Dermis microvascular lymphatic vessel endothelial cell (primary cell): ENCODE measurements around the gene NOP14. TPM values are rescaled to one million over a fixed set of nuclear protein-coding genes. Genes with fewer than 3 reads are reported as not detected.
"Not testable (repeated sequence)": the region's sequence is repeated elsewhere in the genome, so short reads cannot be mapped to it uniquely, and the experiment has no call there.

Experiments
- DNase-seq, 2 donors: peaks; one replicate each; pipeline versions ENCODE4 v3.0.0 to v3.0.0-alpha.2; 2010; ENCODE audit warnings: low read depth in 2 of 2
- total RNA-seq: library from RNA; depleted of rRNA; stranded (reverse); fragments of >200 nt; gene quantifications from 2 replicates; pipeline ENCODE4 v1.2.1, GENCODE V29; 2014

Gene NOP14
- total RNA-seq = 15.2 and 17.6 TPM in 2 replicates

DNA sequence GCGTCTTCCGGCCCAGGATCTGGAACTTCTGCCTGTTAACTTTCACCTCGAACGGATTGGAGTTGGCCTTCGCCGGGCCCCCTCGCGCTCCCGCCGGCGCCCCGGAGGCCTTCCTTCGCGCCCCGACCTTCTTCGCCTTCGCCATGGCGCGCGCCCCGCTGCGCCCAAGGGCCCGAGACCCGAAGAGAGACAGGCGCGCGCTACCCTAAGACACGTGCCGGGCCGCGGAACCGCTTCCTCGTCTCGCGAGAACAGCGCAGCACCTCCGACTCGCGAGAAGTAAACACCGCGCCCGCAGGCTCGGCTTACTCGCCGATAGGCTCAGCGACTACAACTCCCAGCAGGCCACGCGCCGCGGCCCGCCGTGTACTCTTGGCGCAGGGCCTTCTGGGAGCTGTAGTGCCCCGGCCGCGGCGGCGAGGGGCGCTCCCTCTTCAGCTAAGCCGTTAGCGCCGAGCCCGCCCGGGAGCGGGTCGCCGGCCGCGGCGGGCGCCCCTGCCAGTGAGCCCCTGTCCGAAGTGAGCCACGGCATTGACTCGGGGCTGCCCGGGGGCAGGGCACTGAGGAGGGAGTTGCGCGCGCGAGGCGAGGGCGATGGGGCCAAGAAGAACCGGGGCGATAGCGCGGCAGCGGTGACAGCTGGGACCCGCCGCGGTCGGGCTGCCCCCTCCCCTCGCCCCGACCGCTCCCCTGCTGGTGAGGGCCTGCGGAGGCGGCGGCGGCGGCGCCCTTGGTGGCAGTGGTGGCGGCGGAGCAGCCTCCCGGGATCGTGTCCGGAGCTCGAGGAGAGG, at the start of gene NOP14, which contains the start of gene GRK4:
TSS of gene NOP14 (minus strand) at position 232 of the 791 bp plus-strand sequence. CDS start at position 145, 87 bp downstream.
TSS of gene GRK4 (plus strand) at position 397 of the 791 bp plus-strand sequence. CDS start 500 bp downstream, outside the sequence.
- DNase-seq = peak; percentile 95 to 99

DNA sequence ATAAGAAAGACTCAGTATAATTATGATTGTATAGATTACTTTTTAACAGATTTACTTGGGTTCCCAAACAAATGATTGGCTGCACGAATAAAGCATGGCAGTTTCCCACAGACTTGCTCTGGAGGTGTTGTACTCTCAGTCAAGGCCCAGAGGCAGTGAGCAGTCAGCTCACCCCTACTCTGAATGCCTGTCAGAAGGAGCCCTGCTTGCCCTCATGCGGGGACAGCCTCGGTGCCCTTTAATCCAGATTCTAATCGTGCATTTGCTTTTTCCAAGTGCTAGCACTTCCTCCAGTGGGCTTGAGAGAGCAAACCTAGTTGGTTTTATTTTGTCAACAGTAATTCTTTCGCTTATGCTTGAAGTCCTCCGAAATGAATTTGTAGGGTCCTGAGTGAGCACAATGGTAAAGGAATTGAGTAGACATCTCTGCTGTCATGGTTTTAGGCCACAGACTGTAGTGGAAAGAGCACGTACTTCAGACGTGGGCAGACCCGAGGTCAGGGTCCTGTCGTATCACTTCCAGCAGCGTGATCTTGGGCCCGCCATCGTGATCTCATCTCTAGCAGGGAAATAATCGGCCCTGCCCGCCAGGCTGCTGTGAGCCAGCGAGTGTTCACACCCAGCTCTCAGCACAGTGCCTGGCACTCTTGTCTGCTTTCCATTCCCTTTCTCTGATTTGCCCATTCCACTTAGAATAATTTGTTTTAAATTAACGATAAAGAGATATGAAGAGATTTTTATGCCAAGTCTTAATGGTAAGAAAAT, 48.4 kb upstream of the NOP14 start:
- no peak for DNase-seq

DNA sequence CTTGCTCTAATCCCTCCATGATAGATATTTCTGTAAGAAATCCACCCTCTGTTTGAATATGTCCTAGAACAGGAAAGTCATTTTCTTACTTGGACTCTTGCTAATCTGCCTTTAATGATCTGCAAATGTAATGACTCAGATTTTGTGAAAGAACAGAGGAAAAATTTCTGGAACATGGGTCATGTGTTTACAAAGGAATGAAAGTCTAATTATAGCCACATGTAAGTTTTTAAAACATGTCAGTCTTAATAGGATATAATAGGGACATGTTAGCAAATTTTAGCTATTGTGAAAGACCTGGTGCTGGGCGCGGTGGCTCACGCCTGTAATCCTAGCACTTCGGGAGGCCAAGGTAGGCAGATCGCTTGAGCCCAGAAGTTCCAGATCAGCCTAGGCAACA, 47.8 kb upstream of the NOP14 start:
- no peak for DNase-seq

DNA sequence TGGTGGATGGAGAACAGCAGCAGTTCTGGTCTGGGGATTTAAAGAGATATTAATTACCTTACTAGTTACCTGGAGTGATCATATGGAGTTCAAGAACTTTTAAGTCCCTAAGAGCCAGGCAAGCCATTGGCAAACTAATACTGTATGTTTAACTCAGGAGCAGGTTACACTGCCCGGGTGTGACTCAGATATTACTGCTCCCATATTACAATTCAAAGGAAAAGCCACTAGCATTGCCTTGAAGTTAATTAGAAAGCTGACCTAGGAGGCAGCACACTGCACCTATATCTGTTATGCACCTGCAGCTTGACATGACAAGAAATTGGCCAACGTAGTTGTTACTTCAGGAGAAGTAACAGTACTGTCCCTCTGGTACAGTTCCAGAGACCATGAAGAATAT, 47.4 kb upstream of the NOP14 start:
- no peak for DNase-seq

DNA sequence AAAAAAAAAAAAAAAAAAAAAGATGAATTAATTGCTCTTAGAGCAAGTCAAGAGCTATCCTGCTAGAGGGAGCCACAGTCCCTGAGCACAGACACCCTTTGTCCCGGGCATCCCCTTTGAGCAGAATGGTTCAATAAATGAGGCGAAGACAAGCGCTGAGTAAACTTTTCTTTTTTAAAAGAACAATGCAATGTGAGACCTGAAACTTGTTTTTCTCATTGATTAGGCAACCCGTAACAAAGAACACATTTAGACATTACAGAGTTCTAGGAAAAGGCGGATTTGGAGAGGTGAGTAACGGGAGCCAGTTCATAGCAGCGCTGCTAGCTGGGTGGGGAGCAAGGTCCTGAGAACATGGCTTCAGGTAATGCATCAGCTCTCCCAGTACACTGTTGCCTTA, 46.2 kb upstream of the NOP14 start:
- peak in 1 of 2 donors; percentile 9 for DNase-seq

DNA sequence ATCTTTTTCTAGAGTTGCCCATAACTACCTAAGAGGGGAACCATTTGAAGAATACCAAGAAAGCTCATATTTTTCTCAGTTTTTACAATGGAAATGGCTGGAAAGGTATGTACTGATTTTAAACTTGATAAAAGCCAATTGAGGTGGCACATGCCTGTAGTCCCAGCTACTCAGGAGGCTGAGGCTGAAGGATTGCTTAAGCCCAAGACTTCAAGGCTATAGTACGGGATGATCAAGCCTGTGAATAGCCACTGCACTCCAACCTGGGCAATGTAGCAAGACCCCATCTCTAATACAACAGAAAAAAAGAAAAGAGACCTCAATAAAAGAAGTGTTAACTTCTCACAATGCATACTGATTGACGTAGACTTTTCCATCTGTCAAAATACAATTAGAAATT, 44.5 kb upstream of the NOP14 start:
- DNase-seq = no peak

DNA sequence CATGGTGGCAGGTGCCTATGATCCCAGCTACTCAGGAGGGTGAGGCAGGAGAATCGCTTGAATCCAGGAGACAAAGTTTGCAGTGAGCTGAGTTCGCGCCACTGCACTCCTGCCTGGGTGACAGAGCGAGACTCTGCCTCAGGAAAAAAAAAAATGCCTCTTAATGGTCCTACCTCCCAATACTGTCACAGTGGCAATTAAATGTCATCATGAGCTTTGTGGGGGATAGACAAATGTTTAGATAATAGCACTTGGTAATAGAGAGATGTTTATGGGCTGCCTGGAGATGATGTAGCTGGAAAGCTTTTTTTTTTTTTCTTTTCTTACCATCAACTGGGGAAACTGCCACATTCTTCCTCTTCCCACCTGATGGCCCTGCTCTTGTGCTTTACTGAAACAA, 33.2 kb upstream of the NOP14 start:
- DNase-seq = no peak

DNA sequence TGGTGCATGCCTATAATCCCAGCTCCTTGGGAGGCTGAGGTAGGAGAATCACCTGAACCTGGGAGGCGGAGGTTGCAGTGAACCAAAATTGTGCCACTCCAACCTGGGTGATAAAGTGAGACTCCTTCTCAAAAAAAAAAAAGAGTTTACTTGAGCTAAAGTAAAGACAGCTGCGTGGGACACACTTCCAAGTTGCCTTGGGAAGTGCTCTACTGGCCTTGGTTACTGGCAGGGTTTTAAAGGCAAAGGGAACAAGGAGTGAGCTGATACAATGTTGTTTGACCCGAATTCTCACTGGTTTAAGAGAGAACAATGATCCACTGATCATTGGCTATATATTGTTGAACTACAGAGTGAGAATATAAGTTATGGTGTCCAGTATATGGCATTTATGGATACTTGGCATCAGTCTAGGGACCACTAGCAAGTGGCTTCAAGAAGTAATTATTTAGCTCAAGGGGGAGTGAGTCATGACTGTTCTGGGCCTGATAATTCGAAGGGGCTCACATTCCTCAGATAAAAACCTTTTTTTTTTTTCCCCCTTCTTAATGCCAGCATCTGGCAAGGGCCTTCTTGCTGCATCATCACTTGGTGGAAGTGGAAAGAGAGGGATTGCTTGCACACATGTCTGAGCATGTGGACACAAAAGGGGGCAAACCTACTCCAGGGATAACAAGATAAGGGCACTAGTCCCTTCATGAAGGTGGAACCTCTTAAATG, 32.5 kb upstream of the NOP14 start:
- DNase-seq = no peak

DNA sequence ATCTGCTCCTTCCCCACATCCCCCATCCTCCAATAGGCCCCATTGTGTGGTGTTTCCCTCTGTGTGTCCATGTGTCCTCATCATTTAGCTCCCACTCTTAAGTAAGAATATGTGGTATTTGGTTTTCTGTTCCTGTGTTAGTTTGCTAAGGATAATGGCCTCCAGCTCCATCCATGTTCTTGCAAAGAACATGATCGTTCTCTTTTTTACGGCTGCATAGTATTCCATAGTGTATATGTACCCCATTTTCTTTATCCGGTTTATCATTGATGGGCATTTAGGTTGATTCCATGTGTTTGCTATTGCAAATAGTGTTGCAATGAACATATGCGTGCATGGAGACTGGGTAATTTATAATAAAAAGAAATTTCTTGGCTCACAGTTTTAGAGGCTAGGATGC, 31.7 kb upstream of the NOP14 start:
- no peak for DNase-seq

DNA sequence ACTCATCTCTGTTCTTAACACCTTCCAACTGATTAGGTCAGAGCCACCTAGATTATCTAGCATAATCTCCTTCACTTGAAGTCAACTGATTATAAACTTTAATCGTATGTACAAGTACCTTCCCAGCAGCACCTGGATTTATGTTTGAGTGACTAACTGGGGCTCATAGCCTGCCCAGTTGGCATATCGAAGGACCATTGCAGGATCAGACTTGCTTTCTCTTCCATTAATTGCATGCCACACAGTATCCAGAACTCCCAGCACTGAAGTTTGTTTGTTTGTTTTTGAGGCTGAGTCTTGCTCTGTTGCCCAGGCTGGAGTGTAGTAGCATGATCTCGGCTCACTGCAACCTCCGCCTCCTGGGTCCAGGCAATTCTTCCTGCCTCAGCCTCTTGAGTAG, 28.0 kb upstream of the NOP14 start:
- DNase-seq = no peak

DNA sequence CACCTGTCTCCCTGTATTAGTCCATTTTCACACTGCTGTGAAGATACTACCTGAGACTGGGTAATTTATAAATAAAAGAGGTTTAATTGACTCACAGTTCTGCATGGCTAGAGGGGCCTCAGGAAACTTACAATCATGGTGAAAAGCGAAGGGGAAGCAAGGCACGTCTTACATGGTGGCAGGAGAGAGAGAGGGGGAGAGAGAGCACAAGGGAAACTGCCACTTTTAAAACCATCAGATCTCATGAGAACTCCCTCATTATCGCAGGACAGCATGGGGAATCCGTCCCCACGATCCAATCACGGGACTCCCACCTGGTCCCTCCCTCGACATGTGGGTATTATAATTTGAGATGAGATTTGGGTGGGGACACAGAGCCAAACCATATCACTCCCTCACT, 20.5 kb upstream of the NOP14 start:
- not testable (repeated sequence) for DNase-seq

DNA sequence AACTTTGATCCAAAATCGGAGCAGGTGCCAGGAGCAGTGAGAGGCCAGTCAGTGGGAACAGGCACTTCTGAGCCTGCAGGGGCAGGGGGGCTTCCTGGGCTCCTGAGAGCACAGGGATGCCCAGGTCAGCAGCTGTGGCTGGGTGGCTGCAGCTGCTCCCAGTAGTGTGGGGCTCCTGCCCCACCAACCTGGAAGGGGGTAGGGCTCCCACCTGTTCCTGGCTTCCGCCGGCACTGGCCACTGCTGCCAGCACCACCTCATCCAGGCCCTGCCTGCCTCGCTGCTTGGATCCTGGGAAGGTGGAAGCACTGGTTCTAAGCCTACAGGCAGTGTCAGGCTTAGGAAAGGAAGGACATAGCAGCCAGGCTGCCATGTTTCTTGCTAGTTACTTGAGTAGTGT, 18.8 kb upstream of the NOP14 start:
- DNase-seq = no peak

DNA sequence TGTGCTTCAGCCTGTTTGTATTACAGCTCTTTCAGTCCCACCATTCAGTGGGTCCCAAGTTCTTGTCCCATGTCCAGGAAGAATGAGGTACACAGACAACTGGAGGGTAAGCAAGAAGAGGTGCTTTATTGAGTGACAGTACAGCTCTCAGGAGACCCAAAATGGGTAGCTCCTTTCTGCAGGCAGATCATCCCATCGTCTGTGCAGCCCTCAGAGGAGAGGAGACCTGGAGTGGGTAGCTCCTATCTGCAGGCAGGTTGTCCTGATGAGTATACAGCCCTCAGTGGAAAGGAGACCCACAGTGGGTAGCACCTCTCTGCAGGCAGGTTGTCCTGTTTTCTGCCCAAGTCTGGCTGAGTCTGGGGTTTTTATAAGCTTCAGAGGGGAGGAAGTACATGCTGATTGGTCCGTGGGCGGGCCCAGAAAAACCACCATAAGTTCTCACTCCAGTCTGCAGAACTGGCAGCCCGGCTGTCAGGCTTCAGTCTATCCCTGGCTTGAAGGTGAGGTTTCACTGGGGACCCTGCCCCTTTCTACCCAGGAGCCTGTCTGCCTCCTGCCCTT, 18.1 kb upstream of the NOP14 start:
- no peak for DNase-seq

DNA sequence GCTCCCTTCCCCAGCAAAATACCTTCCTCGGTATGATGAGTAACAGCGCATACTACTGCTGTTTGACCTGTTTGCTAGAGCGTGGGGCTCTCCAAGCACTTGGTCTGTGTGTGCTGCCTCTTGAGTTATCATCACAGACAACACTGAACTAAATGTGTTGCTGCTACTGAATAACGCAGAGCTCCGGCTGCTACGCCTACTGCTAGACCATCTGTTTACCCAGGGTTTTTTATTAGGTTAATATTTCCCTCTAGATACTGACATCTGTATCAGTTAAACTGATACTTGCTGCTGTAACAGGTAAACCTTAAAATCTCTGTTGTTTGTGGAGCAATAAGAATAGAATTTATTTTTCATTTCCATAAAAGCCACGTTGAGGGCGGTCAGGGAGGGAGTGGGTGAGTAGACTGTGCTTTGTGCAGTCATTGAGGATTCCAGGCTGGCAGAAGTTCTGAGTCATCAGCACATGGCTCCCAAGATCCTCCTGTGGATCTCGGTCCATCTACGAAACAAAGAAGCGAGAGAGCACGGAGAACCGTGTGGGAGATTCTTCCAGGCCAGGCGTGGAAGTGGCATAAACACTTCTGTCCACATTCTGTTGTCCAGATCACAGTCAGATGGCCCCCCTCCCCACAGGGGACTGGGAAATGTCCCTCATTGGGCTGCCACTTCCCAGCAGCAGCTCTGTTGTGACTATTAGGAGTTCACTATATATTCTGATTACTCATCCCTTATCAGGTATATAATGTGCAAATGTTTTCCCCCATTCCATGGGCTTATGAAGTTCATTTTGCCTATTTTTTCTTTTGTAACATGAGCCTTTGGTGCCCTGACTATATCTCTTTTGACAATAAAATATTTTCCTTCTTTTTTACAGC, 14.2 kb upstream of the NOP14 start:
- DNase-seq = no peak

DNA sequence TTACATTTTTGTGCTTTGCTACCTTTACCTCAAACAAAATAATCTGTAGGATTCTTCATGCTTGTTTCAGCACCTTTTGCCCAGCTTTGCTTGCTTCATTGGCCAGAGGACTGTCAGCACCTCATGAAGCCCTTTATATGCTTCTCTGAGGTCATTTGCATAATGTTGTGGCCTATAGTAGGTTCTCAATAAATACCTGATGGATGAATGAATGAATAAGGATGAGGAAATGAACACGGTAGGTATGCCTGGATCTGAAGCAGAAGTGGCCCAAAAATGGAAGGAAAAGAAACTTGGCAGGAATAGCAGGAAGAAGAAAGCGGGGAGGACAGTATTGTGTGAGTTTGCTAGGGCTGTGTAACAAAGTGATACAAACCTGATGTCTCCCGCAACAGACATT, 8.1 kb upstream of the NOP14 start:
- no peak for DNase-seq

DNA sequence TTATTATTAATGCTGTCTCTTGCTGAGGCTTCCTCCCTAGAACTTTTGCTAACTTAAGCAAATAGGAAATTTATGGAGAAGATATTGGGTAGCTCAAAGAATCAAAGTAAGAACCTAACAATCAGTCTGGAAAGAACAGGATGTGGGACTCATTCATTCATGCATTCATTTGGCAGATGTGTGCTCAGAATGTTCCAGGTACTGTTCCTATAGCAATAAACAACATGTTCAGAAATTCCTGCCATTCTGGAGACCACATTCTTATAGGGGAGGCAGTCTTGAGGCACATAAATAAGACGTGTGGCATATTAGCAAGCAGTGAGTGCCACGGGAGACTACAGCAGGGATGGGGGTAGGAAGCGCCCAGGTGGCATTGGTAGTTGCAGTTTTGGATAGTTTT, 5.2 kb upstream of the NOP14 start:
- DNase-seq = peak in 1 of 2 donors; percentile 61

DNA sequence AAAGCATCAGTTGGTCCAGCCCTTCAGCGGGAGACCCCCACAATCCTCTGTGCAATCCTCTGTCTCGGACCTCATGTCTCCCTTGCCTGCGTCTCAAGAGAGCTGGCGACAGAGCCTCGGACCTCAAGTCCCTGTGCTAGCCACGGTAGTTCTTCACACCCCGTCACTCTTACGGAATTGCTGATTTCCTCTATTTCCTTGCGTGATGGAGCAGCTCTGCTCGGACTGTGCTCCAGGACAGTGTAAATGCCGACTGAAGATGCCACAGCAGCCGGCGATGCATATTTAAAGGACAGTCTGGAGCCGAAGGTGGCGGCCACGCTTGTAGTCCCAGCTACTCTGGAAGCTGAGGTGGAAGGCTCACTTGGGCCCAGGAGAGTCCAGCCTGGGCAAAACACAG, 2.1 kb upstream of the NOP14 start:
- no peak for DNase-seq

DNA sequence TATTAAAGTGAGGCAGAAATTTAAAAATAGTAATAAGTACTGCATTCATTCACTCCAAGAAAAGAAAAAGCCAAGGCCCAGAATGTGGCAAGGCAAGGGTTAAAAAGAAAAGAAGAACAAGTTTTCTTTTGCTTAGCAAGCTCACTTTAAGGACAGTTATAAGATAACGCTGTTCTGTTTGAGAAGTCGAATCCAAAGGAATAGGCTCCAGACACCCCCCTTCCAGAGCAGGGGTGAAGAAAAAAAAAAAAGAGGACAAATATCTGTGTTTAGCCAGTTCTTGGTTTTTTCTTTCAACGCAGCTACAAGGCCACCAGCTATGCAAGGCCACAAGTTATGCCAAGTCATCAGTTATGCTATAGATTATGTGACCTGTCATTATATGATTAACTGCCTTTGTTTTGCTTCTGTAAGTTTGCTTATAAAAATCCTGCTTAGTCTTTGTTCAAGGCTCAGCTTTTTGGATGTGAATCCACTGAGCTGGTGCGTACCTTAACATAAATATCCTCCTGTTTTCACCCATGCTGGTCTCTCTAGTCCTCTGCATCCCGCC, 1.6 kb upstream of the NOP14 start:
- no peak for DNase-seq

DNA sequence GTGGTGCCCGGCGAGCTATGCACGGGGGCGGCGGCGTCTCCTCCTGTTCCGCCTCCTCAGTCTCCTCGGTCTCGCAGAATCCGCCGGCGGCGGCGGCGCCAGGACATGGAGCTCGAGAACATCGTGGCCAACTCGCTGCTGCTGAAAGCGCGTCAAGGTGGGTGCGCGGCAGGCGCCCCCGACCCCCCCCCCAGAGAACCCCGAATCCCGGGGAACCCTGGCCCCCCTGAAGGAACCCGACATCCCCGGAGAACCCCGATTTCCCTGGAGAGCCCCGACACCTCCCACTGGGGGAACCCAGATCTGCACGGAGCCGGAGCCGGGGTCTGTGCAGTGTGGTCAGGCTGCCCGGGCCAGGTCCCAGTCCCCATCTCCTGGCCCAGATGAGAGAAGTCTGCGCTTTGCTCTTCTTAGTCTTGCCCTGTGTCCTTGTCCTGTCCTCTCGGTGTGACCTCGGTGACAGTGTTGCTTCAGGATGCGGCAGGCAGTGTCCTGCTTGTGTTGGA, 813 bp upstream of the NOP14 start:
- no peak for DNase-seq

DNA sequence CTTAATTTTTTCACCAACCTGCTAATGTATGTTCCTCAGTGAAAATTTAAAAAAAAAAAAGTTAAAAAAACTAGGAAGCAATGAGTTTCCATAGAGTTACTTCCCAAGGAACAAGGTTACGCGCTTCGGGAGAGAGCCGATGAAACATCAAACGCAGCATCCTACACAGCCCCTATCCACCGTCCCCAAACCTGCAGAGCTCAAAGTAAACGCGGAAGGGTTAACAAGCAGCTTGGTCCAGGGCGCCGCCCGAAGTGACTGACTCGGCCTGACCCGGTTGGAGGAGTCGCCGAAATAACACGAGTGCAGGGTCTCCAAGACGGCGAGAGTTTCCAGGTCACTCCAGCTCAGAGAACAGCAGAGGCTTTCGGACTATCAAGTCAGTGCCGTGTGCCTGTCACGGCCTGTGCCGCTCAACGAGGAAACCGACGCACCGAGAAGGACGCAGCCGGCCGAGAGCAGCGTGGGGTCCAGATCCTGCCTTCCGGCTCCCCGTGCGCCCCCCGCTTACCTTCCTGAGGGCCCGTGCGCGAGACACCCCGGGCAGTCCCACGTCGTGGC, 512 bp downstream of the NOP14 start:
- DNase-seq = peak in 1 of 2 donors; percentile 65
